GM12864 (cell line): ENCODE measurements around the gene RCN1.

Experiments used
- DNase-seq: peaks from one replicate; pipeline ENCODE4 v3.0.0-alpha.2; 2011; ENCODE audit warnings: low read depth
- H3K4me3 ChIP-seq: 2 replicates; pipeline ENCODE4 v1.5.1; 2011; ENCODE audit warnings: mild to moderate bottlenecking, low read depth, low read length, control low read depth
- CTCF ChIP-seq: IDR thresholded peaks from 2 replicates; pipeline ENCODE4 v1.5.1; 2011; ENCODE audit warnings: low read depth, mild to moderate bottlenecking, moderate library complexity, low read length, control low read depth, inconsistent platforms; ENCODE audit errors: missing control alignments

Gene RCN1

GRCh38 chr11:32149748-32150147, 58.9 kb downstream of the RCN1 start:
- DNase-seq = no peak
- no peak overlapping the region for H3K4me3 ChIP-seq
- TF ChIP-seq CTCF = no peak

- no peak for TF ChIP-seq CTCF
- no peak for DNase-seq
- no peak overlapping the region for H3K4me3 ChIP-seq
Measured at GRCh38 chr11:32151027-32151426, 60.2 kb downstream of the RCN1 start.

GRCh38 chr11:32152216-32152615, 61.3 kb downstream of the RCN1 start:
- DNase-seq = no peak
- H3K4me3 ChIP-seq = no peak overlapping the region
- TF ChIP-seq CTCF = no peak

GRCh38 chr11:32152821-32153220, 61.9 kb downstream of the RCN1 start:
- no peak for DNase-seq
- TF ChIP-seq CTCF = no peak
- H3K4me3 ChIP-seq = no peak overlapping the region

- no peak overlapping the region for H3K4me3 ChIP-seq
- no peak for TF ChIP-seq CTCF
- DNase-seq = no peak
Measured at GRCh38 chr11:32153747-32154146, 62.9 kb downstream of the RCN1 start.

- no peak for TF ChIP-seq CTCF
- DNase-seq = no peak
- no peak overlapping the region for H3K4me3 ChIP-seq
Measured at GRCh38 chr11:32154275-32154674, 63.4 kb downstream of the RCN1 start.
